Left forelimb (tissue), 1 donor: ENCODE data around the gene SCAMP5.

Experiments used
- DNase-seq: peaks from one replicate; pipeline ENCODE4 v3.0.0-alpha.2; 2018; ENCODE audit warnings: low spot score

SCAMP5 gene

GRCh38 chr15:75070674-75071073 lies 75.3 kb downstream of the SCAMP5 start:
- no peak for DNase-seq
